HepG2 (cell line): ENCODE results near the gene TRIM31. TPM values are rescaled to one million over a fixed set of nuclear protein-coding genes. Genes with fewer than 3 reads are reported as not detected.
A peak's percentile ranks its signal among the peaks of the same experiment; 100 is the strongest.

Experiments used
- CEBPG ChIP-seq: IDR thresholded peaks from 2 replicates; pipeline ENCODE4 v1.6.1; 2016
- DRAP1 ChIP-seq: IDR thresholded peaks from 2 replicates; pipeline ENCODE4 v1.6.1; 2016; ENCODE audit warnings: missing genetic modification reagents, missing compliant biosample characterization
- FOXO1 ChIP-seq: sonication (generic); formaldehyde crosslinking; IDR thresholded peaks from 2 replicates; pipeline ENCODE4 v1.4.0; 2020; ENCODE audit warnings: missing genetic modification reagents
- IRF1 ChIP-seq: sonication (generic); formaldehyde crosslinking; IDR thresholded peaks from 2 replicates; pipeline ENCODE4 v1.4.0; 2020; ENCODE audit warnings: low read depth, mild to moderate bottlenecking, missing genetic modification reagents
- MAFF ChIP-seq: IDR thresholded peaks from 2 replicates; pipeline ENCODE4 v1.6.1; 2011; ENCODE audit warnings: low read depth, low read length, improper control_type of control experiment
- MEIS1 ChIP-seq: sonication (generic); formaldehyde crosslinking; IDR thresholded peaks from 2 replicates; pipeline ENCODE4 v1.9.0; 2021; ENCODE audit warnings: mild to moderate bottlenecking, missing genetic modification reagents, moderate library complexity, borderline replicate concordance
- NCOA2 ChIP-seq: sonication (generic); formaldehyde crosslinking; IDR thresholded peaks from 2 replicates; pipeline ENCODE4 v1.8.0; 2022; ENCODE audit warnings: inconsistent platforms
- NFE2 ChIP-seq: sonication (generic); formaldehyde crosslinking; IDR thresholded peaks from 2 replicates; pipeline ENCODE4 v1.4.0; 2020; ENCODE audit warnings: missing genetic modification reagents
- NR1H2 ChIP-seq: sonication (generic); formaldehyde crosslinking; IDR thresholded peaks from 2 replicates; pipeline ENCODE4 v1.8.1; 2022; ENCODE audit warnings: low read depth, missing genetic modification reagents, borderline replicate concordance
- ONECUT2 ChIP-seq: sonication (generic); formaldehyde crosslinking; IDR thresholded peaks from 2 replicates; pipeline ENCODE4 v1.4.0; 2020; ENCODE audit warnings: missing genetic modification reagents
- PAF1 ChIP-seq: IDR thresholded peaks from 2 replicates; pipeline ENCODE4 v1.6.1; 2016; ENCODE audit warnings: missing genetic modification reagents, missing compliant biosample characterization
- RBM22 ChIP-seq: fragments of 200-400 bp; formaldehyde crosslinking; optimal IDR thresholded peaks from 2 replicates; pipeline ENCODE3; 2017; ENCODE audit warnings: mild to moderate bottlenecking, low read length, moderate library complexity
- REPIN1 ChIP-seq: sonication (generic); formaldehyde crosslinking; IDR thresholded peaks from 2 replicates; pipeline ENCODE4 v1.8.0; 2022; ENCODE audit warnings: missing genetic modification reagents, low read depth, mild to moderate bottlenecking, borderline replicate concordance
- RFX1 ChIP-seq: fragments of 450-650 bp; IDR thresholded peaks from 2 replicates; pipeline ENCODE4 v1.6.1; 2017
- RFXAP ChIP-seq: sonication (generic); formaldehyde crosslinking; IDR thresholded peaks from 2 replicates; pipeline ENCODE4 v1.4.0; 2020; ENCODE audit warnings: missing genetic modification reagents, borderline replicate concordance
- SNRNP70 ChIP-seq: fragments of 200-400 bp; formaldehyde crosslinking; IDR thresholded peaks from 2 replicates; pipeline ENCODE4 v1.6.1; 2017; ENCODE audit warnings: mild to moderate bottlenecking, low read depth, low read length, moderate library complexity
- SYNCRIP ChIP-seq: fragments of 200-400 bp; formaldehyde crosslinking; IDR thresholded peaks from 2 replicates; pipeline ENCODE4 v1.6.1; 2018; ENCODE audit warnings: mild to moderate bottlenecking, low read depth, low read length; ENCODE audit not compliant: insufficient read depth
- TAF1 ChIP-seq: sonication (generic); formaldehyde crosslinking; IDR thresholded peaks from 2 replicates; pipeline ENCODE4 v1.4.0; 2020; ENCODE audit warnings: missing genetic modification reagents
- TBX3 ChIP-seq: fragments of 450-650 bp; IDR thresholded peaks from 2 replicates; pipeline ENCODE4 v1.6.1; 2017; ENCODE audit warnings: antibody characterized with exemption, mild to moderate bottlenecking, inconsistent platforms, borderline replicate concordance
- TRIM22 ChIP-seq: fragments of 450-650 bp; IDR thresholded peaks from 2 replicates; pipeline ENCODE4 v1.6.1; 2017
- YEATS4 ChIP-seq: sonication (generic); formaldehyde crosslinking; IDR thresholded peaks from 2 replicates; pipeline ENCODE4 v1.4.0; 2020; ENCODE audit warnings: missing genetic modification reagents, borderline replicate concordance
- ZBTB2 ChIP-seq: sonication (generic); formaldehyde crosslinking; IDR thresholded peaks from 2 replicates; pipeline ENCODE4 v1.8.0; 2022; ENCODE audit warnings: low read depth, missing genetic modification reagents
- ZFP82 ChIP-seq: sonication (generic); formaldehyde crosslinking; IDR thresholded peaks from 2 replicates; pipeline ENCODE4 v1.5.1; 2020; ENCODE audit warnings: mild to moderate bottlenecking, missing genetic modification reagents, borderline replicate concordance
- ZNF235 ChIP-seq: sonication (generic); formaldehyde crosslinking; IDR thresholded peaks from 2 replicates; pipeline ENCODE4 v1.8.1; 2023; ENCODE audit warnings: mild to moderate bottlenecking, missing genetic modification reagents, borderline replicate concordance
- ZNF3 ChIP-seq: IDR thresholded peaks from 2 replicates; pipeline ENCODE4 v1.7.0; 2017; ENCODE audit warnings: inconsistent platforms
- ZNF354B ChIP-seq: sonication (generic); formaldehyde crosslinking; IDR thresholded peaks from 2 replicates; pipeline ENCODE4 v1.8.0; 2022; ENCODE audit warnings: mild to moderate bottlenecking, missing genetic modification reagents
- ZNF44 ChIP-seq: sonication (generic); formaldehyde crosslinking; IDR thresholded peaks from 2 replicates; pipeline ENCODE4 v1.5.1; 2020; ENCODE audit warnings: mild to moderate bottlenecking, missing genetic modification reagents
- ZNF709 ChIP-seq: sonication (generic); formaldehyde crosslinking; IDR thresholded peaks from 2 replicates; pipeline ENCODE4 v1.5.0; 2020; ENCODE audit warnings: mild to moderate bottlenecking, missing genetic modification reagents
- ZSCAN30 ChIP-seq: sonication (generic); formaldehyde crosslinking; IDR thresholded peaks from 2 replicates; pipeline ENCODE4 v1.5.0; 2020; ENCODE audit warnings: mild to moderate bottlenecking, missing genetic modification reagents
- polyA plus RNA-seq, 8 experiments: library from polyadenylated mRNA; depleted of rRNA in 3 of 8; stranded (reverse) in 7 of 8; unstranded in 1 of 8; fragments of >200 nt; fragmentation: Illumina TruSeq in 4 of 8; extraction: Trizol in 4 of 8; gene quantifications; 2 replicates each; pipeline versions ENCODE4 v1.2.1 to v1.2.3, GENCODE V29; 2011 to 2016; ENCODE audit warnings: low read depth in 4 of 8, missing spikeins in 1 of 8, mixed read lengths in 1 of 8; ENCODE audit not compliant: insufficient read depth in 1 of 8
- total RNA-seq, 5 experiments: library from RNA; depleted of rRNA; stranded (reverse); fragments of >200 nt; fragmentation: Illumina TruSeq; extraction: Trizol; gene quantifications; 2 replicates each; pipeline ENCODE4 v1.2.3, GENCODE V29; 2016; ENCODE audit warnings: low read depth in 1 of 5

Gene TRIM31
- total and polyA plus RNA-seq, 2 of the 13 experiments (the other 11 are each of a cell fraction or from before 2014, with no cell fraction given) = 0.13 to 0.51 TPM

GRCh38 chr6:30061092-30061857 is 51.6 kb downstream of the TRIM31 start, which contains the start of gene POLR1H (continued):
- TF ChIP-seq ZSCAN30 (CRISPR knock-in tag) (0 out of 2 replicates have a peak, but pooled peaks have one; percentile 50), YEATS4 (CRISPR knock-in tag) (peak; percentile 99), PAF1 (CRISPR knock-in tag) (no peak), ZBTB2 (CRISPR knock-in tag) (no peak; the same call in 1 of the 2 replicates), CEBPG (CRISPR knock-in tag) (peak; percentile 89), SYNCRIP (no peak), TBX3 (peak; percentile 31; the same call in 1 of the 2 replicates), MAFF (no peak), TRIM22 (no peak), DRAP1 (CRISPR knock-in tag) (peak; percentile 92), ZNF44 (peak; percentile 85; the same call in 1 of the 2 replicates), RBM22 (no peak), ZNF709 (CRISPR knock-in tag) (0 out of 2 replicates have a peak, but pooled peaks have one; percentile 25), NR1H2 (CRISPR knock-in tag) (no peak), FOXO1 (peak; percentile 82; the same call in 1 of the 2 replicates), NCOA2 (CRISPR knock-in tag) (peak; percentile 66), NFE2 (CRISPR knock-in tag) (no peak), RFXAP (peak; percentile 93), SNRNP70 (no peak), TAF1 (peak; percentile 97), ZFP82 (CRISPR knock-in tag) (no peak), ZNF354B (CRISPR knock-in tag) (no peak), ZNF235 (CRISPR knock-in tag) (peak; percentile 34; the same call in 1 of the 2 replicates), ONECUT2 (CRISPR knock-in tag) (peak; percentile 67), MEIS1 (CRISPR knock-in tag) (peak; percentile 39; the same call in 1 of the 2 replicates), RFX1 (no peak), REPIN1 (CRISPR knock-in tag) (peak; percentile 56), ZNF3 (CRISPR knock-in tag) (no peak), IRF1 (CRISPR knock-in tag) (no peak)
